ENCODE measurements around the gene STK26.
A peak's percentile ranks its signal among the peaks of the same experiment; 100 is the strongest.
"Not testable (repeated sequence)": the region's sequence is repeated elsewhere in the genome, so short reads cannot be mapped to it uniquely, and the experiment has no call there.

STK26 gene

DNA sequence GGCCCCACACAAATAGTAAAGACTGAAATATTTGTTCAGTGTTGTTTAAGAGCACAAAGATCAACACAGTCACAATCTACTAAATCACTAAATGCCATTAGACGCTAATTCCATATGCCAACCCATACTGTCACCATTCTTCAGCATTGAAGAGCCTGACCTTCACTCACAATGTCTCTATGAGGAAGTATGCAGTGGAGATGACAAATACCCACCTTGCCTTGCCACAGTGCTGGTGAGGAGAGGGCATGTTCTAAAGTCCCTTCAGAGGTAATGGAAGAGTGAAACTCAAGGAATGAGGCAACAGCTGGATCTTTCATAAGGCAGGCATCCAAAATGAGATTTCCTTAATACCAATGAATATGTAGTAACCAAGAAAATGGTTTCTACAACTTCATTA lies 54.3 kb downstream of the STK26 start:
- DNase-seq (ENCODE audit: insufficient read length) (no peak), FAIRE-seq (no peak)
- no peak for TF ChIP-seq POLR2A (IDR thresholded peaks at IDR 0.05; ENCODE audit: low read depth, low read length)
- TF ChIP-seq TAF1 (IDR thresholded peaks at IDR 0.05; ENCODE audit: borderline replicate concordance, low read depth, low read length), result no peak
- TF ChIP-seq POLR2AphosphoS5 (IDR thresholded peaks at IDR 0.05; ENCODE audit: low read depth, low read length), result no peak

DNA sequence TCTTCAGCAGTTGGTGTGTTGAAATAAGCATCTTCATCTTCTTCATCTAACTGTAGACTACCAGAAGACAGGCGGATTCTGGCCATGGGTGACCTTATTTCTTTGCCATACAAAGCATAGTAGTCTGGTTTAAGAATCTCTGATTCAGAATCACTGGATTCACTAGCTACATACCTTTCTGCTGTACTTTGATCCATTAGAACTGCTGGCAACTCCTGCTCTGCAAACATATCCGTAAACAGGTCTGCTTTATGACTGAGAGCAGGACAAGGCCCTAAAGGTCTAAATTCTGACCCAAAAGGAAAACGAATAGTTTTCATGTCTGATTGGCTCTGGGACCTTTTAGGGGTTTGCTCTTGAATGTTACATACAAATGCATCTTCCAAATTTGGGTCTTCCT lies 54.8 kb downstream of the STK26 start:
- DNase-seq (ENCODE audit: insufficient read length), result no peak
- no peak for TF ChIP-seq POLR2A (IDR thresholded peaks at IDR 0.05; ENCODE audit: low read depth, low read length)
- no peak for TF ChIP-seq POLR2AphosphoS5 (IDR thresholded peaks at IDR 0.05; ENCODE audit: low read depth, low read length)
- no peak for TF ChIP-seq TAF1 (IDR thresholded peaks at IDR 0.05; ENCODE audit: borderline replicate concordance, low read depth, low read length)
- FAIRE-seq, result no peak

DNA sequence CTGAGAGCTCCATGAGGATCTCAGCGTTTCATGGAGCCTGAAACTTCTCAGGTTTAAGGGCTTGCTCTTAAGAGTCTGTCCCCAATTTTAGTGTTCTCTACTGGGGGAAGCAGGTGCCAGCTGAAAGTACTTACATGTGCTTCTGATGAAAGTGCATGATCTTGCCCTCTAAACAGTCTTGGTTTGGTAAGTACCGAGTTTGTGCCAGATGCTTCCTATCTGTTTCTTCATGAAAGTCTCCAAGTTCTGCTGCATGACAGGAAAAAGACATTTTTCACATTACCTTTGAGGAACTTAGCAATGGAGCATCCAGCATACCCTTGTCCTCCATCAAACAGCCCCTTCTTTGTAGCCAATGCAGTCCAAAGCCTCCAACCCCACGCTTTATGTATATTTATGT lies 62.7 kb downstream of the STK26 start:
- DNase-seq (ENCODE audit: insufficient read length), result no peak
- FAIRE-seq, result no peak
- no peak for TF ChIP-seq POLR2AphosphoS5 (IDR thresholded peaks at IDR 0.05; ENCODE audit: low read depth, low read length)
- TF ChIP-seq POLR2A (IDR thresholded peaks at IDR 0.05; ENCODE audit: low read depth, low read length), result no peak
- TF ChIP-seq TAF1 (IDR thresholded peaks at IDR 0.05; ENCODE audit: borderline replicate concordance, low read depth, low read length), result no peak

DNA sequence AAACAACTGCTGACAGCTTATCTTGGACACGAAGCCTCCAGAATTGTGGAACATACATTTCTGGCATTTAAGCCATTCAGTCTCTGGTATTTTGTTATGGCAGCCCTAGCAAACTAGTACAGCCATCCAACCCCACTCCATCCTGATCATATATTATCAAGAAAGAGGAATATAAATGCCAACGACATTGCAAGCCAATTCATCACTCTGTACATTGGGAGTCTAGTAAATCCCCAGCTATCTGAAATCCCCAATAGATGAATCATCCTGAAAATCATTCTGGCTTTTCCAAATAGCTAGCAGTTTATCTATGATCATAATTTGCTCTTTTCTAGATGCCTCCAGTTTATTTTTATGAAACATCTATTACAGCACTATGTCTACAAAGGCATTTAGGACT lies 63.6 kb downstream of the STK26 start:
- TF ChIP-seq TAF1 (IDR thresholded peaks at IDR 0.05; ENCODE audit: borderline replicate concordance, low read depth, low read length), result no peak
- TF ChIP-seq POLR2A (IDR thresholded peaks at IDR 0.05; ENCODE audit: low read depth, low read length), result no peak
- no peak for TF ChIP-seq POLR2AphosphoS5 (IDR thresholded peaks at IDR 0.05; ENCODE audit: low read depth, low read length)
- FAIRE-seq (no peak), DNase-seq (ENCODE audit: insufficient read length) (no peak)

DNA sequence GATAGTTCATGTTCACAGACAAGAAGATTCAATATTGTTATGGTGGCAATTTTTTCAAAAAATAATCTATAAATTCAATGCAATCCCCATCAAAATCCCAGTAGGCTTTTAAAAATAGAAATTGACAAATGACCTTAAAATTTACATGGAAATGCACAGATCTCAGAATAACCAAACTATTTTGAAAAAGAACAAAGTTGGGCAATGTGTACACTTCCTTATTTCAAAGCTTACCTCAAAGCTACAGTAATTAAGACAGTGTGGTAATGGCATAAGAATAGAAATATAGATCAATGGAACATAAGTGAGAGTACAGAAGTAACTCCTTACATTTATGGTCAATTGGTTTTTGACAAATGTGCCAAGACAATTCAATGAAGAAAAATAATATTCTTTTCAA lies 65.8 kb downstream of the STK26 start:
- DNase-seq (ENCODE audit: insufficient read length) (no peak), FAIRE-seq (no peak)
- TF ChIP-seq POLR2A (IDR thresholded peaks at IDR 0.05; ENCODE audit: low read depth, low read length), result no peak
- TF ChIP-seq POLR2AphosphoS5 (IDR thresholded peaks at IDR 0.05; ENCODE audit: low read depth, low read length), result no peak
- TF ChIP-seq TAF1 (IDR thresholded peaks at IDR 0.05; ENCODE audit: borderline replicate concordance, low read depth, low read length), result no peak

DNA sequence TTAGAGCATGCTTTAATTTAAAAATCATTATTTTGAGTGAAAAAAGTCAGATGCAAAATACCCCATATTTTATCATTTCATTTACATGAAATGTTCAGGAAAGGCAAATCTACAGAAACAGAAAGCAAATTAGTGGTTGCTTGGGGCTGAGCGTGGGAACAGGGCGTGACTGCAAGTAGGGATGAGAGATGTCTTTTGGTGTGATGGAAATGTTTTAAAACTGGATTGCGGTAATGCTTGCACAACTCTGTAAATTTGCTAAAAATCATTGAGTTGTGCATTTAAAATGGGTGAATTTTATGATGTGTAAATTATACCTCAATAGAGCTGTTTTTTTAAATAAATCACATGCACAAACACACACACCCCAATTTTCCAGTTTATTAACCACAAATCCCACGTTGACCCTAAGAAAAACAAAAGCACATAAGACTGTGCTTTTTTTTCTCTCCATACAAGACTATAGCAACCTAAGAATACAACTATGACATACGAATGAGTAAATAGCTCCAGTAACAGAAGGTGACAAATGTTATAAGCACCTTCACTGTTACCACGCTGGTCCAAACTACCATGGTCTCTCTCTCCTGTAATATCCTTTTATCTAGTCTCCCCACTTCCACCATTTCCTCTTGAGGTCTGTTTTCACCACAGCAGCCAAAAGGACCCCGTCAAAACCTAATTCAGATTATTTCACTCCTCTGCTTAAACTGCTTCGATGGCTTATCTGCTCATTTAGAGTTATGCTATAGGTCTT lies 67.5 kb downstream of the STK26 start:
- no peak for FAIRE-seq
- no peak for DNase-seq (ENCODE audit: insufficient read length)
- no peak for TF ChIP-seq POLR2A (IDR thresholded peaks at IDR 0.05; ENCODE audit: low read depth, low read length)
- TF ChIP-seq TAF1 (IDR thresholded peaks at IDR 0.05; ENCODE audit: borderline replicate concordance, low read depth, low read length), result no peak
- TF ChIP-seq POLR2AphosphoS5 (IDR thresholded peaks at IDR 0.05; ENCODE audit: low read depth, low read length), result no peak

DNA sequence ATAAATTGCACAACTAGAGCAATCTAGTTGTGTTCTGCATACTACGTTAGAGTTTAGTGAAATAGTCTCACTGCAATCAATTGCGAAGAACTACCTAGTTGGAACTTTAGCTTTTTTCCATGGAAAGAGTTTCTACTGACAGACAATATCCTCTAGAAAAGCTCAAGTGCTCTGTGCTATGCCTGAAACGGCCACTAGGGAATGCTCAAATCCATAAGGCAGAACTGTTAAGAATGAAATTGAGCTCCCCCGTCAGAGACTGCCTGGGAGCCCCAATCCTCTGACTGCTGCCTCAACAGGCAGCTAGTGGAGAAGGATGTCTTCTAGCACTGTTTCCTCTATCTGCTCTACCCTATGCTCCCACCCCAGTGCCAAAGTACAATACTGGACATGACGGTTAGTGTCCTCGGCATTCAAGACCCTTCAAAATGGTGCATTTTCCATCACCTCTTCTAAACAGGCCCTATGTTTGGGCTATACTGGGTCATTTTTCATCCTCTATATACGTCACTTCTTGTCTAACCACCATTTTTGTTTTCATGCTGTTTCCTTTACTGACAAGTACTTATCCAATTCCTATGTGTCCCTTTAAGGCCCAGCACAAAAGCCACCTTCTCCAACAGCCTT lies 69.5 kb downstream of the STK26 start:
- TF ChIP-seq TAF1 (IDR thresholded peaks at IDR 0.05; ENCODE audit: borderline replicate concordance, low read depth, low read length) (no peak), POLR2A (IDR thresholded peaks at IDR 0.05; ENCODE audit: low read depth, low read length) (no peak), POLR2AphosphoS5 (IDR thresholded peaks at IDR 0.05; ENCODE audit: low read depth, low read length) (no peak)
- DNase-seq (ENCODE audit: insufficient read length) (peak; percentile 20), FAIRE-seq (peak; percentile 85)

DNA sequence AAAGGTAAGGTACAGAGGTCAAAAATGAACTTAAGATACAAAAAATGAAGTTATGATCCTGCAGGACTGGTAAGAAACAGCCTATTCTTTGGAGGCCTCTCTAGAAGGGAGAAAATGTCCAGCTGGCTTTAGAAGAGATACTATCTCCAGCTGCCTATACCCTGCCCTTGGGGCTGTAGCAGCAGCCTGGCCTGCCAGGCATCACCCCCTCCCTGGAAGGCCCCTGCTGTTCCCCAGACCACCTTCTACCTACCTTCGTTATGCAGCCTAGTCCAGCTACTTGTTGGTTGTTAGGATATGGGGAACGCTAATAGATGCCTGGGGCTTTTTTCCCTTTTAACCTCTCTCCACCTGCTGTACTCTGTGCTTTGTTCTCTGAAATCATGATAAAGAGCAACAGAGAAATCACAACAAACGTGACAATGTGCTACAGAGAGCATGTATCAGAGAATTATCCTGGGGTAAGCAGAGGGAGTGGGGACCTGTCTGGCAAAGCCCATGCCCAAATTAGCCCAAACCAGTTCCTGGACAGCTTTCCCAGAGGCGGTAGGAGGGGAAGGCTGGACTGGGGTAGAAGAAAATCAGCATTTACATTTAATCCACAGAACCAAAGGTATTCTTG lies 70.2 kb downstream of the STK26 start:
- FAIRE-seq, result no peak

DNA sequence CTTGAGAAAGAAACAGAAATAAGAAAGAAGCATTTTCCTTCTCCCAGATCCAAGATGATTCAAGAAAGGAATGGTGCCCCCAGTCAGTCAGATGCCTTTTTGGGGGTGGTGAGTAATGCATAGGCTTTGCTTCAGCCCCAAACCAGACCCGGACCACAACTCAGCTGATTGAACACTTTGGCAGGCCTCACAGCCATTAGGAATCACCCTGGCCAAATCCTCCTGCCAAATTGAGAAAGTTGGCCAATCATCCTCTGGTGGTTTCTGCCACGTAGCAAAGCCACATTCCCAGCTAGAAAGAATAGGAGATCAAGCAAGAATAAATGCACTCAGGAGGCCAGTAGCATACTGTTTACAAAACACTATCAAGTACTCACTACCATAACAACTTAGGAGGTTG lies 71.1 kb downstream of the STK26 start:
- TF ChIP-seq POLR2A (IDR thresholded peaks at IDR 0.05; ENCODE audit: low read depth, low read length), result no peak
- TF ChIP-seq POLR2AphosphoS5 (IDR thresholded peaks at IDR 0.05; ENCODE audit: low read depth, low read length), result no peak
- TF ChIP-seq TAF1 (IDR thresholded peaks at IDR 0.05; ENCODE audit: borderline replicate concordance, low read depth, low read length), result no peak
- DNase-seq (ENCODE audit: insufficient read length) (no peak), FAIRE-seq (peak; percentile 17)

More for the DNA sequence above, 70.2 kb downstream of the STK26 start:
- no peak for TF ChIP-seq POLR2AphosphoS5 (IDR thresholded peaks at IDR 0.05; ENCODE audit: low read depth, low read length)
- TF ChIP-seq TAF1 (IDR thresholded peaks at IDR 0.05; ENCODE audit: borderline replicate concordance, low read depth, low read length), result no peak
- no peak for TF ChIP-seq POLR2A (IDR thresholded peaks at IDR 0.05; ENCODE audit: low read depth, low read length)
- no peak for DNase-seq (ENCODE audit: insufficient read length)

DNA sequence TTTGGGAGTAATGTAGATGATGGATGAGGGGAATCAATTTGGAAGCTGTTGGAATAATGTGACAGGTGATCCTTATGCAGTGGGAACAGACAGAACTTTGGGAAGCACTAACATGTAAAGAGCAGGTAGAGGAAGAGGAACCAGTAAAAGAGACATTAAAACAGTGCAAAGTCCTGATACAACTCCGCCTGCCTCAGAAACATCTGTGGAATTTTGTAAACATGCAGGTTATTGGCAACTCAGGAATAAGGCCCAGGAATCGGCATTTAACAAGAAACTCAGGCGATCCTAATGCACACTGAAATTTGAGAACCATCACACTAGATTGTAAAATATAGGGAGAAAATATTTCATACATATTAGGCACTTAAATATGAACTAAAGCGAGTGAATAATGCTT lies 75.6 kb downstream of the STK26 start:
- FAIRE-seq; DNase-seq (ENCODE audit: insufficient read length): not testable (repeated sequence)

DNA sequence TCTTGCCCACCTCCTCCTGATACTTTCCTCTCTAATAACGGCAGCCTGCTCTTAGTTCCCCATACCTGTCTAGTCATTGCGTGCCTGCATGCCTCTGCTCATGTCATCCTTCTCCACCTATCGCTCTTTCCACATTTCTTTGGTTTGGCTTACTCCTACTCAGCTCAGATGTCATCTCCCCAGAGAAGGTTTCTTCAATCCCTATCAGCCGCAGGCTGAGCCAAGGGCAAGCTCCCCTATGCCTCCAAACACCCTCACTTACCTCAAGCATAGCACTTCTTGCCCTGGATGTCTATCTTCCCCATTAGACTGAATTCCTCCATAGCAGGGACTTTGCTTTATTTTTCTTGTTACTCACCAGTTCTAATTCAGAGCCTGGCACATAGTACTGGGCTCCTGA lies 78.1 kb downstream of the STK26 start:
- no peak for DNase-seq (ENCODE audit: insufficient read length)
- TF ChIP-seq TAF1 (IDR thresholded peaks at IDR 0.05; ENCODE audit: borderline replicate concordance, low read depth, low read length) (no peak), POLR2AphosphoS5 (IDR thresholded peaks at IDR 0.05; ENCODE audit: low read depth, low read length) (no peak), POLR2A (IDR thresholded peaks at IDR 0.05; ENCODE audit: low read depth, low read length) (no peak)
- FAIRE-seq, result no peak

DNA sequence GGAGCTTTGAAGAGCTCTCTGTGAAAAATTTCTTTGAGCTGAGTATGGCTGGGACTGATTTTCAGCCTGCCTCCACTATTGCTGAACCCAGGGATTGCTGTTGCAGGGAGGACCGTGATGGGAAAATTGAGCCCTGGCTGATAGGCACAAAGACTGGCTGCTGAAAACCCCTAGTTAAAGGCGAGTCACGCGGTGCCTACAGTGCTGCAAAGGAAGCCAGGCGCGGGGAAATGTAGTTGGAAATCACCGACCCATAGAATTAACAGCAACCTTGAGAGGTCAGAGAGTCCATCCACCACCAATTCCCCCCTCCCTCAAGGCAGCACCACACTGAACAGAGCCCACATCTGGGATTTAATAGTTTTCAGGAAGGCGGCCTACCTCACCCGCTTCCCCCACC lies 78.7 kb downstream of the STK26 start:
- no peak for TF ChIP-seq POLR2A (IDR thresholded peaks at IDR 0.05; ENCODE audit: low read depth, low read length)
- no peak for TF ChIP-seq TAF1 (IDR thresholded peaks at IDR 0.05; ENCODE audit: borderline replicate concordance, low read depth, low read length)
- no peak for TF ChIP-seq POLR2AphosphoS5 (IDR thresholded peaks at IDR 0.05; ENCODE audit: low read depth, low read length)
- DNase-seq (ENCODE audit: insufficient read length), result no peak
- FAIRE-seq, result no peak

Data from GM12892 (cell line).